ENCODE results near the gene BTBD9.

GRCh38 chr6:38168126-38168525 is 471.6 kb downstream of the BTBD9 start:
- no peak for TF ChIP-seq CTCF (IDR thresholded peaks at IDR 0.05)
- no peak for TF ChIP-seq POLR2AphosphoS5 (IDR thresholded peaks at IDR 0.05; ENCODE audit: insufficient read depth in 1 of 2, low read depth in 1 of 2)
- no peak for TF ChIP-seq POLR2A (IDR thresholded peaks at IDR 0.05)

All from vagina (tissue), 2 donors.